IPS-11a (cell line): ENCODE data around the gene RAB29.
"Not testable (repeated sequence)": the region's sequence is repeated elsewhere in the genome, so short reads cannot be mapped to it uniquely, and the experiment has no call there.

ENCODE experiments used
- H3K4me3 ChIP-seq: one replicate; pipeline ENCODE4 v1.5.1; 2013; ENCODE audit warnings: low read depth, low read length, control low read depth

The RAB29 gene

DNA sequence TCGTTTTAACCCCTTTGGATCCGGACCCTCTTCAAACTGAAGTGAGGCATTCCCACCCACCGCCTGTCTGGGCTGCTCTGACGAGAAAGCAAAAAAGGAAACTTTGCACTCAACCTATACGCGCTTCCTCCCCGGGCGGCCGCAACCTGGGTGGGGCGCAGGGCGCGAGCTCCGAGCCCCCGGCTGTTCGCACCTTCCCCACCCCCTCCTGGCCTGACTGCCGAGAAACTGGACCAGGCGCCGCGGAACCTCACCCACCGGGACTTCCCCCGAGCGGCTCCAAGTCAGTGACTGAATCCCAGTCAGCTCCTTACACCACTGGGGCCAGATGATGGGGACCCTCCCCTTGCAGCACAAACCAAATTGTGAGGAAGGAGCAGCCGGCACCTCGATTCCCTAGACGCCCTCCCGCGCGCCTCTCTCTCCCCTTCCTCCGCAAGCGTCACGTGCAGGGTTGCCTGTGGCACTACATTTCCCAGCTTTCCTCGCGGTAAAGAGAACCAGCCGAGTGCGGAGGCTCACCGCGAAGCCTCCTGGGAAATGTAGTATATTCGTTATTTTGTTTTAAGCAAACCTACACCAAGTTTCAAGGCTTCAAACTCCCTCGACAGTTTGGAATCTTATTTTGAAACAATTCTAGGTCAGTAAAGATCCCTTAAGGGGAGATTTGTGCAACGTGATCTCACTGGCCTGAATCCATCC is at the start of gene RAB29:
Gene RAB29, minus strand, starts transcription at position 468 of the 702 bp plus-strand sequence. CDS start 526 bp downstream, outside the sequence.
- H3K4me3 ChIP-seq = peak within 1 kb of the TSS; percentile 67

DNA sequence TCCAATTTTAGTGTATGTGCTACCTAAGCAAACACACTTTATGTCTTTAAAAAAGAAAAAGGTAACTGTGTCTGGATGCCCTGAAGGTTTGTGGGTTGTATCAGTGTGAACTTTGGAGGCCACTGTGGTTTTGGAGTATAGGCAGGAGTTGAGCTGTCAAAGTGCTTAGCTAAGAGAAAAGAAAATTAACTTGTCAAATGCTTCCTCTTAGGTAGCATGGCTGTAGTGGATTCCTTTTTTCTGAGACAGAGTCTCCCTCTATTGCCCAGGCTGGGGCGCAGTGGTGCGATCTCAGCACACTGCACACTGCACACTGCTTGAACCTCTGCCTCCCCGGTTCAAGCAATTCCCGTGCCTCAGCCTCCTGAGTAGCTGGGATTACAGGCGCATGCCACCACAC is 48.9 kb upstream of the RAB29 start:
- no peak overlapping the region for H3K4me3 ChIP-seq

DNA sequence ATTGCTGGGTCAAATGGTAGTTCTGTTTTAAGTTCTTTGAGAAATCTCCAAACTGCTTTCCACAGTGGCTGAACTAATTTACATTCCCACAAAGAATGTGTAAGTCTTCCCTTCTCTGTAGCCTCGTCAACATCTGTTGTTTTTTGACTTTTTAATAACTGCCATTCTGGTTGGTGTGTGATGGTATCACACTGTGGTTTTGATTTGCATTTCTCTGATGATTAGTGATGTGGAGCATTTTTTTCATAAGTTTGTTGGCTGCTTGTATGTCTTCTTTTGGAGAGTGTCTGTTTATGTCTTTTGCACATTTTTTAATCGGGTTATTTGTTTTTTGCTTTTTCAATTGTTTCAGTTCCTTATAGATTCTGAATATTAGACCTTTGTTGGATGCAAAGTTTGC is 48.0 kb upstream of the RAB29 start:
- not testable (repeated sequence) for H3K4me3 ChIP-seq

DNA sequence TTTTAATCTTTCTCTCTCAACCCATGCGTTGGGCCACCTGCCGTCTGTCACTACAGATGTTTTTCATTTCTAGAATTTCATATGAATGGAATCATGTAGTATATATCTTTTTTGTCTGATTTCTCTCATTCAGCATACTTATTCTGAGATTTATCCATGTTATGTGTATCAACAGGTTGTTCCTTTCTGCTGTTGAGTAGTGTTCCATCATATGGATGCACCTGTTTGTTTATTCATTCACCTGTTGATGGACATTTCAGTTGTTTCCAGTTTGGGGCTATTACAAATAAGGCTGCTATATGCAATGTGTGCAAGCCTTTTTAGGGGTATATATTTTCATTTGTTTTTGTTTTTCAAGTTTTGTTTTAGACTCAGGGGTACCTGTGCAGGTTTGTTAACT is 47.1 kb upstream of the RAB29 start:
- no peak overlapping the region for H3K4me3 ChIP-seq

DNA sequence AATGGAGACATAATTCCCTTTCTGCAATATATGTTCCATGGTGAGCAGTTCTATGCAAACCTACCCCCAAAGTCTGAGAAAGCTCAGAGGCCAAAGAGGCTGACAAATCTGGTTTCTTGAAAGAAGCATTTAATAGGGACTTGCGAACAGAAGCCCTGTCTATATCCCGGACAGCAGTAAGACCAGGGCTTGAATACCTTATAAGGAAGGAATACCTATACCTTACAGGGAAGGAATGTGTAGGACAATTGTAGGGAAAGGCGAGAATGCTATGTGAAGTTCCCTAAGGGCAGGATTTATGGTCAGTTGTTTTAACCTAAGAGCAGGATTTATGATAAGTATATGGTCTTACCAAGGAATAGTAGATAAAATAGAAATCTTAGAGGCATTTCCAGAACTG is 42.7 kb upstream of the RAB29 start:
- H3K4me3 ChIP-seq = no peak overlapping the region

- H3K4me3 ChIP-seq = no peak overlapping the region
Observed at GRCh38 chr1:205817364-205817763, 42.1 kb upstream of the RAB29 start.

GRCh38 chr1:205813755-205814058 is 38.4 kb upstream of the RAB29 start:
- H3K4me3 ChIP-seq = peak overlapping the region; percentile 73

DNA sequence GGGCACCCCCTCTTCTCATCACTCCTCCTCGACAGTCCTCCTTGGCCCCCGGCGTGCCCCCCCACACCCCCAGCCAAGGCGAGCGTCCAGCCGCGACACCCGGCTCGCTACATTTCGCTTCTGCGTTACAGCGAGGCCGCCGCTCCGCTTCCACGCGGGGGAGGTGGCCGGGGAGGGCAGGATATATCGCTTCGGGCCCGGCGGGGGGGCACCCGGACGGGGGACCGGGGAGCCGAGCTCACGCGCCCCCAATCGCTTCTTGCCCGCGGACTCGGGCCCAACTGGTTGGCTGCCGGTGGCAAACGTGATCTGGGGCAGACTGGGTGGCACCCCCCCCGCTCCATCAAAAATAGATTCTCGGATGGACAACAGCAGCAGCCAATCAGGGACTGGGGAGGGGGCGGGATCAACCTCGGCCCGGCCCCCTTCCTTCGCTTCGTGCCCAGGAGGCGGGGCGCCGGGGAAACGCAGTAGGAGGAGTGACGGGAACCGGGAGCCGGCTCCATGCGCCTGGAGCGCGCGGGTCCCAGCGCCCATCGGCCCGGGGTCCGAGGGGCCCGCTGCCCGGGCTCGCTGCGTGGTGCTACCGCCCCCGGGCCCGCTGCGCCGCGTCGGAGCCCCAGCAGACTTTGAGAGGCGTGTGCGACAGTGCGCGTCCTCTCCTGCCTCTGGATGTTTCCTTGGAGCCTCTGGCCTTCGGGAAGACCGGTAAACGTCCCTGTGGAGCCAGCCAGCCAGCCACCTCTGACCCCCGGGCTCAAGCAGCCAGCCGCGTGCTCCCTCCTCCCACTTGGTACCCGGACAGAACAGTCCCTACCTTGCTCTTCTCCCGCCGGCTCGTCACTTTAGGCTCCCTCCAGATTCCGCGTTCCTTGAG is 37.8 kb upstream of the RAB29 start, which contains the start of gene SLC41A1:
Gene SLC41A1, minus strand, starts transcription at position 321 of the 877 bp plus-strand sequence. CDS start 2,757 bp downstream, outside the sequence.
- H3K4me3 ChIP-seq = peak within 1 kb of the TSS; percentile 73

DNA sequence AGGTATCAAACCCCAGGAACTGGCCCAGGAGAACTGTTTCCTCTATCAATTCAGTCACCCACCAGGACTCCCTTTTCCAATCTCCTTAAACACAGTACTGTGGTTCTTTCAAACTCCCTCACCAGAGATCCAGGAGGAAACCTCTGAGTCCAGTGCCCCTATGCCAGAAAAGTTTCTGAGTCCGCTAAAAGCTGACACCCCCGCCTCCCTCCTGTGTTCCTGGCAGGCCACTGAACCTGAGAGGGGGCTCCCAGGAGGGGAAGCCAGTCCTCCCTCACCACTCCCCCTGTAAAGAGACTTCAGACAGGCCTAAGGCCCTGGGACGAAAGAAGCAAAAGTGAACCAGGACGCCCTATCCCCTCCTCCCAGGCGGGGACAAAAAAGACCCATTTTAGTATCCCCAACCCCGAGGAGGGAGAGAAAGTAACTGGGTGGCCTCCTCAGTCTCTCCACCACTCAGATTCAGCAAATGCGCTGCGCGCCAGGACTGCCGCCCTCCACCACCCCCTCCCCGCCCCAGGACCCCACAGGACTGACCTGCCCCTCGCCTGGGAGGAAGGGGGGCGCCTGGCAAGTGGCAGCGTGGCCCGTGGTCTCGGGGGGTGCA is 37.1 kb upstream of the RAB29 start:
- peak overlapping the region; percentile 73 for H3K4me3 ChIP-seq

DNA sequence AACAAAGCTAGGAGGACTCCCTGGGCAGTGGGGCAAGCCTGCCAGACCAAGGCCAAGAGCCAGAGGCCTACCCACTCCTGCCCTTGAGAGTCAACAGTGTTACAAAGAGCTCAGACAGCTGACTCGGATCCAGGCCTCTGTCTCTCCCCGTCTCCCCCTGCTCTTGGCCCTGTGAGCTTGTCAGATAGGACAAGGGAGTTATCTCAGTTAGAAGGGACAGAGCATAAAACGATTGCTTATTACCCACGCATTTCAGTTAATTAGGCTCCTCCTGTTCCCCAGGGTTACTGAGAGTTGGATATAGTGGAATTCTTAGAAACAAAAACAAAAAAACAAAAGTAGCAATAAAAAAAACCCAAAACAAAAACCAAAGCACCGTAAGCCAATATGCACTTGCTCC is 36.4 kb upstream of the RAB29 start:
- H3K4me3 ChIP-seq = no peak overlapping the region

GRCh38 chr1:205810448-205811157 is 35.3 kb upstream of the RAB29 start:
- no peak overlapping the region for H3K4me3 ChIP-seq

DNA sequence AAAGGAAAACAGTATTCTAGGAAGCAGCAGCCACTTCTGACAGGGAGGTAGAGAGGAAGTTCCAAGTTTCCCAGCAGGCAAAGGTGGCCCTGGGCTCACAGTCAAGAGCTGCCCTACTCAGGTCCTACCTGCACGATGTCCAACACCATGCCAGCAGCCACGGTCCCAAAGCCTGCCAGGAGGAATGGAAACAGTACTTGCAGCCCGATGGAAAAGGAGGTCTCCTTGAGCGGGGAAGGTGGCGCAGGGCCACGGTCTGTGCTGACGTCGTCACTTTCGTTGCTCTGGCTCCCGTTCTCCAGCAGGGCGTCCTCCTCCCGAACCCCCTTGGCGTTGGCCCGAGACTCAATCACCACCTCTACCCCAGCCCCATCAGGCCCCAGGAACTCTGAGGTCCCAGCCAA is 34.7 kb upstream of the RAB29 start:
- no peak overlapping the region for H3K4me3 ChIP-seq

GRCh38 chr1:205809469-205809868 is 34.2 kb upstream of the RAB29 start:
- H3K4me3 ChIP-seq = no peak overlapping the region

DNA sequence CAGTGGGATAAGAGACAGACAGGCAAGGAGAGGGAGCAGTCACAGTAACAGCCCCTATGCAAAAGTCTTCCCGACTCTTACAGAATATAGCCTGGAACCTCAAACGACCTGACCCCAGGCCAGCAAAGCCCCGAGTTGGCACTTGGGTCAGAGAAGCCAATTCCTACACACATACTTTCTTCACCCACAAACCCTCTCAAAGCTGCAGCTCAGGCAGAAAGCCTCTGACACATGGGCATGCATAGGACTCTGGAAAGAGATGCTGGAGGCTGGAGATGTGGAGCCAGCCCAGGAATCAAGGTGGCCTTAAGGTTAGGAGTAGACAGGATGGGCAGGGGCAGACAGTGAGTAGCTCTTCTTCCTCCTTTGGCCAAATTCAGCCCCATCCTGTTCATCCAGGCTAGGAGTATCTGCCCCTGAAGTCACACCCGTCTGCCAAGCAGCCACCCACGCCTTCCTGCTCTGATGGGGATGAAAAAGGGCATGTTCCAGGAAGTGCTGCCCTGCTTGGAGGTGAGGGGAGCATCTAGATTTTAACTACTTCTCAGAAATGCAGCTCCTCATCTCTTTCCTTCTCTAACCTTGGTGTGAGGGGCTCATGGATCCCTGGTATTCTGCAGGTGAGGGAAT is 29.9 kb upstream of the RAB29 start:
- no peak overlapping the region for H3K4me3 ChIP-seq

GRCh38 chr1:205804605-205805004 is 29.3 kb upstream of the RAB29 start:
- no peak overlapping the region for H3K4me3 ChIP-seq

DNA sequence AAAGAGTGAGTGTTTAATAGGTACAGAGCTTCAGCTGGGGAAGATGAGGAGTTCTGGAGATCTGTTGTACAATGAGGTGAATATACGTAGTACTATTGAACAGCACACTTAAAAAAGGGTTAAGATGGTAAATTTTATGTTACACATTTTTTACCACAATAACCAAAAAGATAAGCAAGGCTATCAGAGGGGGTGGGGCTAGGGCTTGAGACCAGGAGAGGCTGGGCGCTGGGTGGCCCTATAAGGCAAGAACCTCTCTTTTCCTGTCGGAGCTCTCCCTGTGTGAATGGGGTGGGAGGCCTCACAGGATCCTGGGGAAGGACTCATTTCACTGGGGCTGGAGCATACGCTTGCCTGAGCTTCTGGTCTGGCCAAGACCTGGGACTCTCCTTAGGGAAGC is 28.7 kb upstream of the RAB29 start:
- H3K4me3 ChIP-seq = no peak overlapping the region

DNA sequence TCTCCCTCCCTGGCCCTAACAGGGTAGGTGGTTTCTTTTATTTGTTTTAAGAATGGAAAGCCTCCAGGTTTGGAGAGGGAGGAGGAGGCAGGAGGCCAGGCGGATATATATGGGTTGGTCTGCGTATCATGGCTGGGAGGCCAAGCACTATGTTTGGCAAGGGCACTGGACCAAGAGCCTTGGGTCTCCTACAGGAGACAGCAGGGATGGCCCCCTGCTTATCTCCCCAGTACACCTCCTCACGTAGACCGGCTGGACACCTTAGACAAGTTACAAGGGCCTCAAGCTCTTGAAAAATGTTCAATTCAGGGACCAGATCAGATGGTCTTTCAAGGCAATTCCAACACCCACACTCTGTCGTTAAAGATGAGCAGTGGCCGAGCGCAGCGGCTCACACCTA is 26.8 kb upstream of the RAB29 start:
- no peak overlapping the region for H3K4me3 ChIP-seq

GRCh38 chr1:205800981-205801703 is 25.9 kb upstream of the RAB29 start:
- no peak overlapping the region for H3K4me3 ChIP-seq

- no peak overlapping the region for H3K4me3 ChIP-seq
Observed at GRCh38 chr1:205800427-205800826, 25.1 kb upstream of the RAB29 start.

DNA sequence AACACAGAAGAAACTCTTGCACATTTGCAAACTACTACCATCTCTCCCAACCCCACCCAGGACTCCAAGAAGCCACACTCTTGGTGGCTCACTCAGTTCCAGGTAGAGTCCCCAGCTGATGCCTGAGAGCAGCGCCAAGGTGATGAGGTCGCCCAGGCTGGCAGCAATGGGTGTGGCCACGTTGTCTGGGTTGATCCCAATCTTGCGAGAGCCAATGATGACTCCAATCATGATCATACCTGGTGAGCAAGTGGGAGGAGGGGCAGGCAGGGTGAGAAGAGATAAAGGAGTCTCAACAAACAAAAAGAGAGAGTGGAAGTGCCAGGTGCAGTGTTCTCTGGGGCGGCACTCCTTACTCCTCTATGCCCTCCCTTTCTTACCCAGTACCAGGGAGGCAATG is 23.3 kb upstream of the RAB29 start:
- no peak overlapping the region for H3K4me3 ChIP-seq
